KOPT-K1 (cell line): ENCODE measurements around the gene MED25.

ENCODE experiments used
- H3K27ac ChIP-seq: fragments of 200-600 bp; sonication (generic); 2 replicates; pipeline ENCODE4 v1.5.1; 2016; ENCODE audit warnings: antibody characterized with exemption, mild to moderate bottlenecking, low read depth, low read length; ENCODE audit not compliant: poor library complexity, severe bottlenecking
- H3K36me3 ChIP-seq: fragments of 200-600 bp; sonication (generic); 2 replicates; pipeline ENCODE4 v1.5.1; 2017; ENCODE audit warnings: antibody characterized with exemption, mild to moderate bottlenecking, low read length, moderate library complexity; ENCODE audit not compliant: insufficient read depth
- H3K9me3 ChIP-seq: fragments of 200-600 bp; sonication (generic); 2 replicates; pipeline ENCODE4 v1.5.1; 2017; ENCODE audit warnings: antibody characterized with exemption, low read length, mild to moderate bottlenecking; ENCODE audit not compliant: insufficient read depth, poor library complexity, severe bottlenecking

The MED25 gene

GRCh38 chr19:49850487-49851342 lies 32.6 kb downstream of the MED25 start, which contains the start of gene PTOV1:
Gene PTOV1 (plus strand): TSS chr19:49851159.
- H3K27ac ChIP-seq = peak within 1 kb of the TSS; percentile 87
- no peaks in the 10 kb centered on the region for H3K9me3 ChIP-seq
- H3K36me3 ChIP-seq = peaks cover 20% of the 10 kb centered on the region

- Histone ChIP-seq H3K36me3 (peaks cover 30% of the 10 kb centered on the region), H3K27ac (peak overlapping the region; percentile 87), H3K9me3 (no peaks in the 10 kb centered on the region)
Observed at GRCh38 chr19:49851456-49852259, 33.6 kb downstream of the MED25 start.

GRCh38 chr19:49852631-49853126 lies 34.6 kb downstream of the MED25 start:
- H3K36me3 ChIP-seq = peaks cover 40% of the 10 kb centered on the region

GRCh38 chr19:49853852-49854377 lies 35.8 kb downstream of the MED25 start:
- no peak overlapping the region for H3K27ac ChIP-seq
- H3K36me3 ChIP-seq = peaks cover 52% of the 10 kb centered on the region
- no peaks in the 10 kb centered on the region for H3K9me3 ChIP-seq

More at GRCh38 chr19:49852631-49853126, 34.6 kb downstream of the MED25 start:
- no peak overlapping the region for H3K27ac ChIP-seq
- no peaks in the 10 kb centered on the region for H3K9me3 ChIP-seq

DNA sequence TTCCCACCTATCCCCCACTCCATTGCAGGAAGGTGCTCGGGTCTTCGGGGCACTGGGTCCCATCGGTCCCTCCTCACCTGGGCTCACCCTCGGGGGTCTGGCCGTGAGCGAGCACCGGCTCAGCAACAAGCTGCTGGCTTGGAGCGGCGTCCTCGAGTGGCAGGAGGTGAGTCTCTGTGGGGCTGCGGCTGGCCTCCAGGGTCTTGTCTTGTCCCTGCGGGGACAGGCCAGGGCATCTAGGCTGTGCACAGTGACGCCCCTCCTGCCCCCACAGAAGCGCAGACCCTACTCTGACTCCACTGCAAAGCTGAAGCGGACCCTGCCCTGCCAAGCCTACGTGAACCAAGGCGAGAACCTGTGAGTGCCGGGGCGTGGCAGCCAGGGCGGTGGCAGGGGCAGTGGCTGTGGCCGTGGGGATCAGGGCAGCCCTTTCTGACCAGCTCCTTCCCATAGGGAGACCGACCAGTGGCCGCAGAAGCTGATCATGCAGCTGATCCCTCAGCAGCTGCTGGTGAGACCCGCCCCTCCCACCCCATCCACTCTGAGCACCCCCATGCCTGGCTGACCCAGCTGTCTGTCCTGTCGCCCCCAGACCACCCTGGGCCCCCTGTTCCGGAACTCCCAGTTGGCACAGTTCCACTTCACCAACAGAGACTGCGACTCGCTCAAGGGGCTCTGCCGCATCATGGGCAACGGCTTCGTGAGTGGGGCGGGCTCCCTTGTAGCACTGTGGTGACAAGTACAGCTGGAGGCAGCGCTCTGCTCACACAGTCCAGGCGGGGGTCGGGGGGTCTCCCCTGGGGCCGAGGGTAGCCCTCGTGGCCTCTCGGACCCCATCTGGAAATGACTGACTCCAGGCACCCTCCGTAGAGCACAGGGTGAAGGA lies 36.5 kb downstream of the MED25 start:
- no peak overlapping the region for H3K27ac ChIP-seq
- peaks cover 57% of the 10 kb centered on the region for H3K36me3 ChIP-seq
- H3K9me3 ChIP-seq = no peaks in the 10 kb centered on the region

GRCh38 chr19:49855277-49855675 lies 37.2 kb downstream of the MED25 start:
- peaks cover 63% of the 10 kb centered on the region for H3K36me3 ChIP-seq
- no peak overlapping the region for H3K27ac ChIP-seq
- no peaks in the 10 kb centered on the region for H3K9me3 ChIP-seq

- H3K9me3 ChIP-seq = no peaks in the 10 kb centered on the region
- H3K36me3 ChIP-seq = peaks cover 70% of the 10 kb centered on the region
- no peak overlapping the region for H3K27ac ChIP-seq
Observed at GRCh38 chr19:49855676-49856573, 37.8 kb downstream of the MED25 start.

GRCh38 chr19:49856574-49857021 lies 38.5 kb downstream of the MED25 start:
- Histone ChIP-seq H3K27ac (no peak overlapping the region), H3K36me3 (peaks cover 77% of the 10 kb centered on the region)

GRCh38 chr19:49857061-49857837 lies 39.2 kb downstream of the MED25 start:
- H3K9me3 ChIP-seq = no peaks in the 10 kb centered on the region
- H3K36me3 ChIP-seq = peaks cover 81% of the 10 kb centered on the region
- H3K27ac ChIP-seq = no peak overlapping the region

More at GRCh38 chr19:49856574-49857021, 38.5 kb downstream of the MED25 start:
- no peaks in the 10 kb centered on the region for H3K9me3 ChIP-seq

GRCh38 chr19:49857838-49858087 lies 39.7 kb downstream of the MED25 start:
- Histone ChIP-seq H3K36me3 (peaks cover 86% of the 10 kb centered on the region), H3K27ac (no peak overlapping the region), H3K9me3 (no peaks in the 10 kb centered on the region)

- H3K36me3 ChIP-seq = peaks cover 92% of the 10 kb centered on the region
Observed at GRCh38 chr19:49858088-49858985, 40.2 kb downstream of the MED25 start.

DNA sequence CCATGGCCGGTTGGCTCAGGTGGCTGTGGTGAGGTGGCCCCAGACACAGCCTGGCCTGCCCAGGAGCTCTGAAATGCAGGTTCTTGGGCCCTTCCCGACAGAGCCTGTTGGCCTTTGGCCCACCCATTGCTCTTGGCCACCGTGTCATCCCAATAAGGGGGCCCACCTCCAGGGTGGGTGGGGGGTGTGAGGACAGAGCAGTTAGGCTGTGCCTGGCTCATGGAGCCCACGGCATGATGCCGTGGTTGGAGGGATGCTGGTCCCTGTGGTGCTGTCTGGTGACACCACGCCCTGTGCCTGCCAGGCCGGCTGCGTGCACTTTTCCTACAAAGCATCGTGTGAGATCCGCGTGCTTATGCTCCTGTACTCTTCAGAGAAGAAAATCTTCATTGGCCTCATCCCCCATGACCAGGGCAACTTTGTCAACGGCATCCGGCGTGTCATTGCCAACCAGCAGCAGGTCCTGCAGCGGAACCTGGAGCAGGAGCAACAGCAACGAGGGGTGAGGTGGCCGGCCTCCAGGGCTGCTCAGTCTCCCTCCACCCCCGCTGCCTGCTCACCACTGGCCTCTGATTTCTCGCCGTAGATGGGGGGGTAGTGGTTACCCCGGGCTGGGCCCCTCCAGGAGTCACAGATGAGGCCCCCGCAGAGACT lies 41.7 kb downstream of the MED25 start:
- peaks cover 96% of the 10 kb centered on the region for H3K36me3 ChIP-seq
- no peak overlapping the region for H3K27ac ChIP-seq
- H3K9me3 ChIP-seq = no peaks in the 10 kb centered on the region

More at GRCh38 chr19:49858088-49858985, 40.2 kb downstream of the MED25 start:
- H3K27ac ChIP-seq = no peak overlapping the region
- H3K9me3 ChIP-seq = no peaks in the 10 kb centered on the region
